ENCODE data around the gene KBTBD4. TPM values are rescaled to one million over a fixed set of nuclear protein-coding genes. Genes with fewer than 3 reads are reported as not detected.

Gene KBTBD4
- total and polyA plus RNA-seq, 2 donors (not counting 1 experiment from before 2014, with no cell fraction given) = 19.9 to 20.0 TPM

DNA sequence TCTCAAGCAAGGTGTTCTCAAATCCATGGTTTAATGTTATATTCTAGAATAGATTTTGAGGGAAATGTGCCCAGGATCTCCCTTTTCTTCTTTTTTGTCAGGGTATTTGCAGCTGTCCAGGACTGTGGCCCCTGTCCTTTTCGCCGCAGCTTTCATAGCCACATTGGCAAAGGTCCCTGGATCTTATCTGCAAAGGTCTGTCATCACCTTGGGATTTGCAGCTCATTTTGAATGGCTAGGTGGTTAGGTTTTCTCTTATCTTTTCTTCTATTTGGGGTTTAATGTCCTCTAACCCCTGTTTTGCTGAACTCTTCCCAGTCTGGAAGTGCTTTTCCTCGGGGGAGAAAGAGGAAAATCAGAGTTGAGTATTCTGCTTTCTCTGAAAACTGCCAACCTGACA is 27.2 kb upstream of the KBTBD4 start:
- Histone ChIP-seq H3K79me2 (ENCODE audit: control insufficient read depth, insufficient read depth, low read length) (no peaks in the 10 kb centered on the region), H3K27ac (ENCODE audit: insufficient read depth, low read length) (no peak overlapping the region), H3K4me1 (ENCODE audit: control insufficient read depth, extremely low read depth, insufficient read depth, low read length) (peaks cover 13% of the 10 kb centered on the region), H3K36me3 (ENCODE audit: control insufficient read depth, insufficient read depth, low read length) (no peaks in the 10 kb centered on the region), H3K4me3 (replicated peaks in 1 of 4; ENCODE audit: control extremely low read depth in 1 of 4, insufficient read depth in 1 of 4, low read depth in 3 of 4, low read length in 4 of 4) (no peak overlapping the region), H3K9ac (ENCODE audit: insufficient read depth, low read length) (no peak overlapping the region), H3K27me3 (ENCODE audit: control insufficient read depth, insufficient read depth, low read length) (no peaks in the 10 kb centered on the region), H3K9me3 (ENCODE audit: control insufficient read depth, insufficient read depth, low read depth, low read length) (no peaks in the 10 kb centered on the region), H3K4me2 (ENCODE audit: extremely low read depth, insufficient read depth, low read length) (no peak overlapping the region), H4K20me1 (ENCODE audit: control insufficient read depth, extremely low read depth, insufficient read depth, low read length) (no peaks in the 10 kb centered on the region), H2AFZ (ENCODE audit: low read length) (no peak overlapping the region)
- DNase-seq (ENCODE audit: low read depth in 2 of 2) = no peak
- TF ChIP-seq CTCF (conservative IDR thresholded peaks at IDR 0.05 in 1 of 2, IDR thresholded peaks at IDR 0.05 in 1 of 2; ENCODE audit: low read depth in 1 of 2, low read length in 2 of 2) (no peak), EZH2 (IDR thresholded peaks at IDR 0.05; ENCODE audit: low read length, missing control alignments) (no peak)

DNA sequence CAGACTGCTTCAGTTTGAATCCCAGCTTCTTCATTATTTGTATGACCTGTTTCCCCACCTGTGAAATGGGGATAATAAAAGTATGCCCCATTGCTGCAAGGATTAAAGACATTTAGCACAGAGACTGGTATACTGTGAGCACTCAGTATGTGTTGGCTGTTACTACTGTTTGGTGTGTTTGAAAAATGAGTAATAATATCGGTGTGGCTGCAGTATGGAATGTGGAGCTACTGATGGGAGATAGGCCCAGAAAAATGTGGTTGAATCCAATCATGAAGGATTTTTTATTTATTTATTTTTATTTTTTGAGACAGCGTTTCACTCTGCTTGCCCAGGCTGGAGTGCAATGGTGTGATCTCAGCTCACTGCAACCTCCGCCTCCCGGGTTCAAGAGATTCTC is 24.5 kb upstream of the KBTBD4 start:
- DNase-seq (ENCODE audit: low read depth in 2 of 2) = peak in 1 of 2 donors; percentile 62
- Histone ChIP-seq H3K27ac (ENCODE audit: insufficient read depth, low read length) (no peak overlapping the region), H3K27me3 (ENCODE audit: control insufficient read depth, insufficient read depth, low read length) (no peaks in the 10 kb centered on the region), H3K9me3 (ENCODE audit: control insufficient read depth, insufficient read depth, low read depth, low read length) (no peaks in the 10 kb centered on the region), H2AFZ (ENCODE audit: low read length) (no peak overlapping the region), H3K4me2 (ENCODE audit: extremely low read depth, insufficient read depth, low read length) (no peak overlapping the region), H3K4me3 (replicated peaks in 1 of 4; ENCODE audit: control extremely low read depth in 1 of 4, insufficient read depth in 1 of 4, low read depth in 3 of 4, low read length in 4 of 4) (no peak overlapping the region), H3K9ac (ENCODE audit: insufficient read depth, low read length) (no peak overlapping the region), H3K79me2 (ENCODE audit: control insufficient read depth, insufficient read depth, low read length) (no peaks in the 10 kb centered on the region), H3K4me1 (ENCODE audit: control insufficient read depth, extremely low read depth, insufficient read depth, low read length) (peaks cover 13% of the 10 kb centered on the region), H4K20me1 (ENCODE audit: control insufficient read depth, extremely low read depth, insufficient read depth, low read length) (no peaks in the 10 kb centered on the region), H3K36me3 (ENCODE audit: control insufficient read depth, insufficient read depth, low read length) (no peaks in the 10 kb centered on the region)
- TF ChIP-seq EZH2 (IDR thresholded peaks at IDR 0.05; ENCODE audit: low read length, missing control alignments) (no peak), CTCF (conservative IDR thresholded peaks at IDR 0.05 in 1 of 2, IDR thresholded peaks at IDR 0.05 in 1 of 2; ENCODE audit: low read depth in 1 of 2, low read length in 2 of 2) (no peak)

- no peak for DNase-seq (ENCODE audit: low read depth in 2 of 2)
- Histone ChIP-seq H3K36me3 (ENCODE audit: control insufficient read depth, insufficient read depth, low read length) (no peaks in the 10 kb centered on the region), H3K79me2 (ENCODE audit: control insufficient read depth, insufficient read depth, low read length) (no peaks in the 10 kb centered on the region), H2AFZ (ENCODE audit: low read length) (no peak overlapping the region), H3K4me1 (ENCODE audit: control insufficient read depth, extremely low read depth, insufficient read depth, low read length) (no peaks in the 10 kb centered on the region), H3K27ac (ENCODE audit: insufficient read depth, low read length) (no peak overlapping the region), H3K4me3 (replicated peaks in 1 of 4; ENCODE audit: control extremely low read depth in 1 of 4, insufficient read depth in 1 of 4, low read depth in 3 of 4, low read length in 4 of 4) (no peak overlapping the region), H4K20me1 (ENCODE audit: control insufficient read depth, extremely low read depth, insufficient read depth, low read length) (no peaks in the 10 kb centered on the region), H3K4me2 (ENCODE audit: extremely low read depth, insufficient read depth, low read length) (no peak overlapping the region), H3K9ac (ENCODE audit: insufficient read depth, low read length) (no peak overlapping the region), H3K9me3 (ENCODE audit: control insufficient read depth, insufficient read depth, low read depth, low read length) (no peaks in the 10 kb centered on the region), H3K27me3 (ENCODE audit: control insufficient read depth, insufficient read depth, low read length) (peaks cover 4% of the 10 kb centered on the region)
- TF ChIP-seq EZH2 (IDR thresholded peaks at IDR 0.05; ENCODE audit: low read length, missing control alignments) (no peak), CTCF (conservative IDR thresholded peaks at IDR 0.05 in 1 of 2, IDR thresholded peaks at IDR 0.05 in 1 of 2; ENCODE audit: low read depth in 1 of 2, low read length in 2 of 2) (no peak)
Observed at GRCh38 chr11:47599902-47600301, 21.1 kb upstream of the KBTBD4 start.

Data from fibroblast of lung (primary cell).